ENCODE data around the gene EPHB1. TPM values are rescaled to one million over a fixed set of nuclear protein-coding genes. Genes with fewer than 3 reads are reported as not detected.
"Not testable (repeated sequence)": the region's sequence is repeated elsewhere in the genome, so short reads cannot be mapped to it uniquely, and the experiment has no call there.

The EPHB1 gene
- polyA plus RNA-seq, 6 donors from 2014 or later, result not detected

- H3K4me3 Mint-ChIP-seq, result no peak overlapping the region
- DNase-seq, result no peak
- ATAC-seq (ENCODE audit: low read depth in 2 of 2), result no peak
- H3K4me1 Mint-ChIP-seq, result no peaks in the 10 kb centered on the region
- no peaks in the 10 kb centered on the region for H3K9me3 Mint-ChIP-seq
- no peak overlapping the region for H3K27ac Mint-ChIP-seq
- peaks cover 0 to 14% (median 0%) of the 10 kb centered on the region in 3 donors for H3K27me3 Mint-ChIP-seq
- no peaks in the 10 kb centered on the region for H3K36me3 Mint-ChIP-seq
Observed at GRCh38 chr3:134765468-134765867, 29.6 kb upstream of the EPHB1 start.

- Mint-ChIP-seq H3K9me3 (no peaks in the 10 kb centered on the region), H3K4me3 (no peak overlapping the region), H3K36me3 (no peaks in the 10 kb centered on the region), H3K27ac (no peak overlapping the region), H3K27me3 (peaks cover 0 to 14% (median 0%) of the 10 kb centered on the region in 3 donors), H3K4me1 (no peaks in the 10 kb centered on the region)
- DNase-seq (no peak), ATAC-seq (ENCODE audit: low read depth in 2 of 2) (no peak)
Observed at GRCh38 chr3:134766290-134766689, 28.8 kb upstream of the EPHB1 start.

- peaks cover 0 to 7% (median 0%) of the 10 kb centered on the region in 3 donors for H3K27me3 Mint-ChIP-seq
- no peaks in the 10 kb centered on the region for H3K4me1 Mint-ChIP-seq
- no peaks in the 10 kb centered on the region for H3K9me3 Mint-ChIP-seq
- H3K27ac Mint-ChIP-seq, result no peak overlapping the region
- H3K36me3 Mint-ChIP-seq, result no peaks in the 10 kb centered on the region
- no peak overlapping the region for H3K4me3 Mint-ChIP-seq
- no peak for ATAC-seq (ENCODE audit: low read depth in 2 of 2)
- DNase-seq, result no peak
Observed at GRCh38 chr3:134768116-134768515, 26.9 kb upstream of the EPHB1 start.

- no peak for DNase-seq
- Mint-ChIP-seq H3K4me3 (no peak overlapping the region), H3K9me3 (no peaks in the 10 kb centered on the region), H3K27me3 (peaks cover 0 to 7% (median 0%) of the 10 kb centered on the region in 3 donors), H3K4me1 (no peaks in the 10 kb centered on the region), H3K27ac (no peak overlapping the region), H3K36me3 (no peaks in the 10 kb centered on the region)
- no peak for ATAC-seq (ENCODE audit: low read depth in 2 of 2)
Observed at GRCh38 chr3:134768837-134769236, 26.2 kb upstream of the EPHB1 start.

GRCh38 chr3:134769287-134769868, 25.7 kb upstream of the EPHB1 start:
- Mint-ChIP-seq H3K4me1 (no peaks in the 10 kb centered on the region), H3K36me3 (no peaks in the 10 kb centered on the region), H3K27ac (no peak overlapping the region), H3K27me3 (peaks cover 0 to 7% (median 0%) of the 10 kb centered on the region in 3 donors), H3K4me3 (no peak overlapping the region), H3K9me3 (no peaks in the 10 kb centered on the region)
- DNase-seq (no peak), ATAC-seq (ENCODE audit: low read depth in 2 of 2) (no peak)

- H3K36me3 Mint-ChIP-seq, result no peaks in the 10 kb centered on the region
- ATAC-seq (ENCODE audit: low read depth in 2 of 2), result no peak
- H3K4me3 Mint-ChIP-seq, result no peak overlapping the region
- H3K4me1 Mint-ChIP-seq, result no peaks in the 10 kb centered on the region
- H3K9me3 Mint-ChIP-seq, result no peaks in the 10 kb centered on the region
- H3K27ac Mint-ChIP-seq, result no peak overlapping the region
- no peak for DNase-seq
- H3K27me3 Mint-ChIP-seq, result peaks cover 0 to 5% (median 4%) of the 10 kb centered on the region in 3 donors
Observed at GRCh38 chr3:134772011-134772410, 23.0 kb upstream of the EPHB1 start.

GRCh38 chr3:134772591-134772990, 22.5 kb upstream of the EPHB1 start:
- Mint-ChIP-seq H3K4me3 (no peak overlapping the region), H3K9me3 (no peaks in the 10 kb centered on the region), H3K36me3 (no peaks in the 10 kb centered on the region), H3K4me1 (no peaks in the 10 kb centered on the region), H3K27me3 (peaks cover 0 to 5% (median 4%) of the 10 kb centered on the region in 3 donors), H3K27ac (no peak overlapping the region)
- DNase-seq (no peak), ATAC-seq (ENCODE audit: low read depth in 2 of 2) (no peak)

GRCh38 chr3:134775831-134776230, 19.2 kb upstream of the EPHB1 start:
- Mint-ChIP-seq H3K4me1 (no peaks in the 10 kb centered on the region), H3K4me3 (no peak overlapping the region), H3K27me3 (peaks cover 0 to 5% (median 0%) of the 10 kb centered on the region in 3 donors)

GRCh38 chr3:134776518-134776917, 18.5 kb upstream of the EPHB1 start:
- Mint-ChIP-seq H3K4me3 (no peak overlapping the region), H3K36me3 (no peaks in the 10 kb centered on the region), H3K27me3 (peaks cover 0 to 5% (median 3%) of the 10 kb centered on the region in 3 donors), H3K9me3 (no peaks in the 10 kb centered on the region), H3K27ac (no peak overlapping the region), H3K4me1 (no peaks in the 10 kb centered on the region)
- DNase-seq (no peak), ATAC-seq (ENCODE audit: low read depth in 2 of 2) (no peak)

More at GRCh38 chr3:134775831-134776230, 19.2 kb upstream of the EPHB1 start:
- H3K36me3 Mint-ChIP-seq, result no peaks in the 10 kb centered on the region
- DNase-seq (no peak), ATAC-seq (ENCODE audit: low read depth in 2 of 2) (no peak)
- no peak overlapping the region for H3K27ac Mint-ChIP-seq
- no peaks in the 10 kb centered on the region for H3K9me3 Mint-ChIP-seq

GRCh38 chr3:134777341-134777740, 17.7 kb upstream of the EPHB1 start:
- ATAC-seq (ENCODE audit: low read depth in 2 of 2) (no peak), DNase-seq (no peak)
- H3K27ac Mint-ChIP-seq, result no peak overlapping the region
- H3K36me3 Mint-ChIP-seq, result no peaks in the 10 kb centered on the region
- peaks cover 0 to 6% (median 5%) of the 10 kb centered on the region in 3 donors for H3K27me3 Mint-ChIP-seq
- H3K9me3 Mint-ChIP-seq, result no peaks in the 10 kb centered on the region
- H3K4me1 Mint-ChIP-seq, result no peaks in the 10 kb centered on the region
- H3K4me3 Mint-ChIP-seq, result no peak overlapping the region

- H3K36me3 Mint-ChIP-seq; H3K4me1 Mint-ChIP-seq; ATAC-seq (ENCODE audit: low read depth in 2 of 2); DNase-seq; H3K4me3 Mint-ChIP-seq; H3K9me3 Mint-ChIP-seq; H3K27ac Mint-ChIP-seq: not testable (repeated sequence)
- H3K27me3 Mint-ChIP-seq, result peaks cover 12 to 50% (median 36%) of the 10 kb centered on the region in 3 donors
Observed at GRCh38 chr3:134788283-134788682, 6.8 kb upstream of the EPHB1 start.

GRCh38 chr3:134790065-134790464, 5.0 kb upstream of the EPHB1 start:
- H3K4me1 Mint-ChIP-seq, result peaks cover 6 to 7% (median 6%) of the 10 kb centered on the region in 3 donors
- no peak overlapping the region for H3K4me3 Mint-ChIP-seq
- DNase-seq (no peak), ATAC-seq (ENCODE audit: low read depth in 2 of 2) (no peak)
- H3K27me3 Mint-ChIP-seq, result peaks cover 19 to 59% (median 54%) of the 10 kb centered on the region in 3 donors
- peaks cover 0 to 2% (median 0%) of the 10 kb centered on the region in 7 donors for H3K9me3 Mint-ChIP-seq
- H3K36me3 Mint-ChIP-seq, result no peaks in the 10 kb centered on the region
- H3K27ac Mint-ChIP-seq, result no peak overlapping the region

- H3K27me3 Mint-ChIP-seq, result peaks cover 24 to 66% (median 59%) of the 10 kb centered on the region in 3 donors
Observed at GRCh38 chr3:134791992-134792391, 3.1 kb upstream of the EPHB1 start.

GRCh38 chr3:134792700-134793099, 2.4 kb upstream of the EPHB1 start:
- Mint-ChIP-seq H3K27me3 (peaks cover 25 to 67% (median 63%) of the 10 kb centered on the region in 3 donors), H3K27ac (no peak overlapping the region), H3K9me3 (peaks cover 0 to 2% (median 0%) of the 10 kb centered on the region in 7 donors), H3K4me1 (peaks cover 12% of the 10 kb centered on the region in 3 donors), H3K4me3 (no peak overlapping the region), H3K36me3 (no peaks in the 10 kb centered on the region)
- ATAC-seq (ENCODE audit: low read depth in 2 of 2), result no peak
- no peak for DNase-seq

More at GRCh38 chr3:134791992-134792391, 3.1 kb upstream of the EPHB1 start:
- peaks cover 10 to 12% (median 11%) of the 10 kb centered on the region in 3 donors for H3K4me1 Mint-ChIP-seq
- peak overlapping the region in 1 of 8 donors; percentile 33 for H3K4me3 Mint-ChIP-seq
- ATAC-seq (ENCODE audit: low read depth in 2 of 2) (no peak), DNase-seq (no peak)
- no peak overlapping the region for H3K27ac Mint-ChIP-seq
- H3K9me3 Mint-ChIP-seq, result peaks cover 0 to 2% (median 0%) of the 10 kb centered on the region in 7 donors
- no peaks in the 10 kb centered on the region for H3K36me3 Mint-ChIP-seq

Measured in naive B cell (primary cell).